ENCODE results near the gene BYSL. TPM values are rescaled to one million over a fixed set of nuclear protein-coding genes. Genes with fewer than 3 reads are reported as not detected.

BYSL gene
- total and polyA plus RNA-seq, 2 donors (not counting 3 experiments of a cell fraction or from before 2014, with no cell fraction given) = 33.1 to 41.8 TPM

DNA sequence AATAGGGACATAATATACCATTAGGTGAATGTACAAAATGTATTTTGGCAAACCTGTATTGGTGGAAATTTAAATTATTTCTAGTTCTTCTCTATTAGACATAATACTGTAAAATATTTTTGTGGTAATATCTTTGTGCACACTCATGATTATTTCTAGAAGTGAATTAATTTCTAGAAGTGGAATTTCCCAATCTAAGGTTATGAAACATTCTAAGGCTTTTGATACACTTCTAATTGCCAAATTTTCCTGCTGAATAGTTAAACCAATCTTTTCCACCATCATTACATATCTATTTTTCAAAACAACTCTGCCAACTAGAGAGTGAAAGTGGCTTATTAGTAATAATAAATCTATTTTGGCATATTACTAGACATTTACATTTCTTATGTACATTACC is 22.2 kb downstream of the BYSL start:
- intact Hi-C loops (cut with micrococcal nuclease) (loop anchor here (5.0 kb wide), 1 partner anchor 84 kb away; no protein-coding TSS in a partner anchor), dilution Hi-C loops (cut with MboI; ENCODE audit: extremely low pct_ligation_motif_present, low sequenced_read_pairs) (no loop called here)
- no TSS peak for BruUV-seq (replicated peaks)
- Histone ChIP-seq H3K27ac (ENCODE audit: insufficient read depth, low read depth, low read length) (no peak overlapping the region), H3K4me3 (replicated peaks in 1 of 3; ENCODE audit: insufficient read depth in 1 of 3, low read depth in 1 of 3, low read length in 3 of 3) (no peak overlapping the region), H2AFZ (ENCODE audit: low read depth, low read length) (no peak overlapping the region), H3K4me2 (ENCODE audit: insufficient read depth, low read length) (no peak overlapping the region), H3K36me3 (ENCODE audit: control insufficient read depth in 2 of 2, extremely low read depth in 1 of 2, insufficient read depth in 2 of 2, low read length in 2 of 2) (no peaks in the 10 kb centered on the region), H3K27me3 (ENCODE audit: control insufficient read depth in 2 of 2, insufficient read depth in 2 of 2, low read length in 2 of 2) (no peaks in the 10 kb centered on the region), H3K79me2 (ENCODE audit: control insufficient read depth, insufficient read depth, low read length) (peaks cover 30% of the 10 kb centered on the region), H3K9me1 (replicated peaks; ENCODE audit: control insufficient read depth, extremely low read depth, insufficient read depth, low read length) (no peaks in the 10 kb centered on the region), H3K9me3 (replicated peaks; ENCODE audit: control insufficient read depth, insufficient read depth, low read length) (no peaks in the 10 kb centered on the region), H4K20me1 (replicated peaks; ENCODE audit: control insufficient read depth, extremely low read depth, insufficient read depth, low read length) (no peaks in the 10 kb centered on the region), H3K9ac (replicated peaks; ENCODE audit: extremely low read depth, insufficient read depth, low read length) (no peak overlapping the region), H3K4me1 (ENCODE audit: control insufficient read depth, extremely low read depth, insufficient read depth, low read length) (peaks cover 38% of the 10 kb centered on the region)
- FAIRE-seq (no peak), DNase-seq (ENCODE audit: low read depth, low spot score) (no peak)
- POLR2A ChIA-PET = no interaction called here
- CTCF ChIA-PET = interaction anchor here (0.8 to 2.5 kb wide), 4 partner anchors 17 to 101 kb away, joined by 4 to 7 read pairs (median 5); partner anchors contain the start of genes BYSL and MED20
- no peak for TF ChIP-seq MAX (IDR thresholded peaks at IDR 0.05; ENCODE audit: insufficient read depth, insufficient read length)
- TF ChIP-seq JUN (IDR thresholded peaks at IDR 0.05; ENCODE audit: borderline replicate concordance, insufficient read depth, insufficient read length, low read depth) = no peak
- TF ChIP-seq MYC (IDR thresholded peaks at IDR 0.05; ENCODE audit: low read depth, low read length) = no peak
- no peak for TF ChIP-seq POLR2A (IDR thresholded peaks at IDR 0.05; ENCODE audit: low read depth, low read length)
- no peak for TF ChIP-seq FOS (IDR thresholded peaks at IDR 0.05; ENCODE audit: borderline replicate concordance, insufficient read depth, low read length)
- no peak for TF ChIP-seq EZH2 (IDR thresholded peaks at IDR 0.05; ENCODE audit: borderline replicate concordance, low read depth, low read length, severe bottlenecking)
- no peak for TF ChIP-seq GATA2 (IDR thresholded peaks at IDR 0.05; ENCODE audit: insufficient read depth, insufficient read length, low read depth, low read length)
- no peak for TF ChIP-seq POLR2AphosphoS5 (IDR thresholded peaks at IDR 0.05; ENCODE audit: insufficient read depth, low read depth, low read length)
- TF ChIP-seq CTCF (IDR thresholded peaks at IDR 0.05; ENCODE audit: extremely low read depth in 1 of 2, insufficient read depth in 1 of 2, low read depth in 1 of 2, low read length in 2 of 2) = no peak

Data from endothelial cell of umbilical vein (primary cell).